C4-2B (cell line): Measurements from ENCODE around the gene FYB2.

ENCODE experiments used
- ZFX ChIP-seq: fragments of 450-650 bp; IDR thresholded peaks from 2 replicates; pipeline ENCODE4 v1.6.1; 2017
- TF ChIP-seq, protein P1 (sequence below): fragments of 450-650 bp; conservative IDR thresholded peaks from 2 replicates; pipeline ENCODE4 v1.5.1; 2017; ENCODE audit warnings: mild to moderate bottlenecking

DNA sequence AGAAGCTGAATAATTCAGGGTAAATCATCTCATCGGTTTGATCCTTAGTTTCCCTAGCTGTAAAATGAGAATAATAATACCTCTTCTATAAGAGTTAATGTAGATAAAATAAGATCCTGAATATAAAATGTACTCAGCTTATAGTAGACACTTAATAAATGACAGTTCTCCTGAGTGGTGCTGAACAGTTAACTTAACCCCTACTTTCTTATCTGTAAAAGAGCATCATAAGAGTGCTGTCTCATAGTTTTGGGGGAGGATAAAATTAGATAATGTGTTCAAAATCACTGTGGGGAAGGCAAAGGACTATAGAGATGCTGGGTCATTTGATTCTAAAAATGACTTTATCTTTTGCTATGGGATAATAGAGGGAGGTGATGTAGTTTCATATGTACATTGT lies 36.0 kb upstream of the FYB2 start:
- TF ChIP-seq, protein P1, sequence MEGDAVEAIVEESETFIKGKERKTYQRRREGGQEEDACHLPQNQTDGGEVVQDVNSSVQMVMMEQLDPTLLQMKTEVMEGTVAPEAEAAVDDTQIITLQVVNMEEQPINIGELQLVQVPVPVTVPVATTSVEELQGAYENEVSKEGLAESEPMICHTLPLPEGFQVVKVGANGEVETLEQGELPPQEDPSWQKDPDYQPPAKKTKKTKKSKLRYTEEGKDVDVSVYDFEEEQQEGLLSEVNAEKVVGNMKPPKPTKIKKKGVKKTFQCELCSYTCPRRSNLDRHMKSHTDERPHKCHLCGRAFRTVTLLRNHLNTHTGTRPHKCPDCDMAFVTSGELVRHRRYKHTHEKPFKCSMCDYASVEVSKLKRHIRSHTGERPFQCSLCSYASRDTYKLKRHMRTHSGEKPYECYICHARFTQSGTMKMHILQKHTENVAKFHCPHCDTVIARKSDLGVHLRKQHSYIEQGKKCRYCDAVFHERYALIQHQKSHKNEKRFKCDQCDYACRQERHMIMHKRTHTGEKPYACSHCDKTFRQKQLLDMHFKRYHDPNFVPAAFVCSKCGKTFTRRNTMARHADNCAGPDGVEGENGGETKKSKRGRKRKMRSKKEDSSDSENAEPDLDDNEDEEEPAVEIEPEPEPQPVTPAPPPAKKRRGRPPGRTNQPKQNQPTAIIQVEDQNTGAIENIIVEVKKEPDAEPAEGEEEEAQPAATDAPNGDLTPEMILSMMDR = no peak
- TF ChIP-seq ZFX = no peak
